ENCODE results near the gene AFAP1. TPM values are rescaled to one million over a fixed set of nuclear protein-coding genes. Genes with fewer than 3 reads are reported as not detected.

AFAP1 gene
- total RNA-seq, 1 donor from 2014 or later, result 31.9 TPM

DNA sequence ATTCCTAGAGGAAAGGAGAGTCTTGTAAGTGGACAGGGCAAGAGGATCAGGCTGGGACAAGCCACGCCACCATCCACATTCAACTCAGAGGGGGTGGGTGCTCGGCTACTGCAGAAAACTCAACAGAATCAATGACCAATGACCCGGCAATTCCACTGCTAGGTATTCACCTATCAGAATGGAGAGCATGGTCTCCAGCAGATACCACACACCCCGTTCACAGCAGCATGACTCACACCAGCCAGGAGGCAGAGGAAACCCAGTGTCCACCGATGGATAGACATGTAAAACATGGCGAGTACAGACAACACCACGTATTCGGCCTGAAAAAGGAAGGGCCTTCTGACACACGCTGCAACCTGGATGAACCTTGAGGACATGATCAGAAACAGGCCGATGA lies 175.9 kb downstream of the AFAP1 start:
- no peak for DNase-seq (ENCODE audit: low spot score, unreplicated experiment)
- Mint-ChIP-seq H3K9me3 (ENCODE audit: low read depth) (no peaks in the 10 kb centered on the region), H3K27ac (no peak overlapping the region), H3K27me3 (no peaks in the 10 kb centered on the region), H3K4me3 (ENCODE audit: low read depth) (no peak overlapping the region), H3K36me3 (ENCODE audit: insufficient read depth) (peaks cover 4% of the 10 kb centered on the region), H3K4me1 (ENCODE audit: low read depth) (no peaks in the 10 kb centered on the region)
- TF ChIP-seq, protein P1, sequence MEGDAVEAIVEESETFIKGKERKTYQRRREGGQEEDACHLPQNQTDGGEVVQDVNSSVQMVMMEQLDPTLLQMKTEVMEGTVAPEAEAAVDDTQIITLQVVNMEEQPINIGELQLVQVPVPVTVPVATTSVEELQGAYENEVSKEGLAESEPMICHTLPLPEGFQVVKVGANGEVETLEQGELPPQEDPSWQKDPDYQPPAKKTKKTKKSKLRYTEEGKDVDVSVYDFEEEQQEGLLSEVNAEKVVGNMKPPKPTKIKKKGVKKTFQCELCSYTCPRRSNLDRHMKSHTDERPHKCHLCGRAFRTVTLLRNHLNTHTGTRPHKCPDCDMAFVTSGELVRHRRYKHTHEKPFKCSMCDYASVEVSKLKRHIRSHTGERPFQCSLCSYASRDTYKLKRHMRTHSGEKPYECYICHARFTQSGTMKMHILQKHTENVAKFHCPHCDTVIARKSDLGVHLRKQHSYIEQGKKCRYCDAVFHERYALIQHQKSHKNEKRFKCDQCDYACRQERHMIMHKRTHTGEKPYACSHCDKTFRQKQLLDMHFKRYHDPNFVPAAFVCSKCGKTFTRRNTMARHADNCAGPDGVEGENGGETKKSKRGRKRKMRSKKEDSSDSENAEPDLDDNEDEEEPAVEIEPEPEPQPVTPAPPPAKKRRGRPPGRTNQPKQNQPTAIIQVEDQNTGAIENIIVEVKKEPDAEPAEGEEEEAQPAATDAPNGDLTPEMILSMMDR (IDR thresholded peaks at IDR 0.05; ENCODE audit: unreplicated experiment), result no peak

DNA sequence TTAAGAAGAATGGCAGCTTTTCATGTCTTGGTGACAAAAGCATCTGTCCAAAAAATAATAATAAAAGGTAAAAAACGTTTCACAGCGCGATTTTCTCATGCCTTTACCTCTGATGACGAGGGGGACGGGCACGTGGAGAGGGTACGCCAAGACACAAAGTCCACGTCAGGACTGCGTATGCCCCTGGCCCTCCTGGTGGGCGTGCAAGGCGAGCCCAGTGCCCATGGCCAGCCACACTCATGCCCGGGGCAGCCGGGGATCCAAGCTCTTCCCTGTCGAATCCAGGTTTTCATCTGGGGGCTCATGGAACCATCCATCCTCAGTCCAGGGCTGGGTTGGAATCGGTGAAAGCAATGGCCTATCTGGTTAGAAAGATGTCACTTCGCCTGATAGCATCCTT lies 176.6 kb downstream of the AFAP1 start:
- Mint-ChIP-seq H3K27ac (no peak overlapping the region), H3K4me3 (ENCODE audit: low read depth) (no peak overlapping the region), H3K4me1 (ENCODE audit: low read depth) (peaks cover 1% of the 10 kb centered on the region), H3K36me3 (ENCODE audit: insufficient read depth) (peaks cover 8% of the 10 kb centered on the region), H3K27me3 (no peaks in the 10 kb centered on the region), H3K9me3 (ENCODE audit: low read depth) (no peaks in the 10 kb centered on the region)
- DNase-seq (ENCODE audit: low spot score, unreplicated experiment), result no peak
- TF ChIP-seq, protein P1 (IDR thresholded peaks at IDR 0.05; ENCODE audit: unreplicated experiment), result no peak

DNA sequence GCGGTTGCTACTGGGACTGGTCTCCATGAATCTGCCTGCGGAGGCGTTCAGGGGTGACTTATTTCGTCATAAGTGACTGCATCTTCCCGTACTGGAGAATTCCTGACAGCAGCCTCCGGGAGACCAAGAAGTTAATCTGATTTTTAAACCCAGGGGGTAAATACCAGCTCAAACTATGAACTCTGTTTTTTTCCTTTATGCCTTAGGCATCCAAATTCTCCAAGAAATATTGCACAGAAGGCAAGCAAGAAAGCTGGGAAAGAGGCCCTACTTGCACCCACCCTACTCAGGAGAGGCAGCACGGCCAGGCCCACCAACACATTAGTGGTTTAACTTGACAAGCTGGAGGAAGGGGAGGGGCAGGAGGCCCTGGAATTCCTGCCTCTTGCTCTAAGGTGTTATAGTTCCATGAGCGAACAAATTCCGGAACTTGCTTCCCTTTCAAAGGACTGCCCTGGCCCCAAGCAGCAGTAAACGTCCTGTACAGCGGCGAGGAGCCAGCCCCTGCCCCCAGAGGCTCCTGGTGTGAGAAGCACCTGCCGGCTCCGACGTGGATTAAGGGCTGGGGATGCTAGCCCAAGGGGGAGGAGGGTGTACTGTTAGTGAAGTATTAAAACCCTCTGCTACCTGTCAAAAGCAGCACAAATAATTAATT lies 177.2 kb downstream of the AFAP1 start:
- H3K27ac Mint-ChIP-seq, result no peak overlapping the region
- H3K27me3 Mint-ChIP-seq, result no peaks in the 10 kb centered on the region
- TF ChIP-seq, protein P1 (IDR thresholded peaks at IDR 0.05; ENCODE audit: unreplicated experiment), result no peak
- H3K4me1 Mint-ChIP-seq (ENCODE audit: low read depth), result peaks cover 6% of the 10 kb centered on the region
- H3K36me3 Mint-ChIP-seq (ENCODE audit: insufficient read depth), result peaks cover 10% of the 10 kb centered on the region
- no peaks in the 10 kb centered on the region for H3K9me3 Mint-ChIP-seq (ENCODE audit: low read depth)
- no peak overlapping the region for H3K4me3 Mint-ChIP-seq (ENCODE audit: low read depth)
- DNase-seq (ENCODE audit: low spot score, unreplicated experiment), result no peak

DNA sequence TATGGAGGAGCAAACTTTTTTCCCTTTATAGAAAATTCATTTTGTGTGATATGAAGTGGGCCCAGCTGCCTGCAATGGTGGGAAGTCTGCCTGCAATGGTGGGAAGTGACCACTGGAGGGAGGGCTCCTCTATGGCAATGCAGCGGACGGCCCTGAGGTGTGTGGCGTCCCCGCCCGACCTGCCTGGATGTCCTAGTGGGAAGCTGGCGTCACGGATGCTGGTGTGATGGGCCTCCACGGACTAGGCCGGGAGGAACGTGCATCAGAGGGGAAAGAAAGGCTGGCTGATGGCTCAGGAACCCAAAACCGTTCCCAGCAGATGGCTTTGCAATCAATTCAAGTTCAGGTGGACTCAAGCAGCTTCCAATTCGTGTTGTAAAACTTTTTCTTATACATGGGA lies 177.9 kb downstream of the AFAP1 start:
- Mint-ChIP-seq H3K4me3 (ENCODE audit: low read depth) (no peak overlapping the region), H3K27ac (no peak overlapping the region), H3K9me3 (ENCODE audit: low read depth) (no peaks in the 10 kb centered on the region), H3K27me3 (no peaks in the 10 kb centered on the region), H3K4me1 (ENCODE audit: low read depth) (peaks cover 6% of the 10 kb centered on the region), H3K36me3 (ENCODE audit: insufficient read depth) (peaks cover 10% of the 10 kb centered on the region)
- DNase-seq (ENCODE audit: low spot score, unreplicated experiment), result peak; percentile 49
- TF ChIP-seq, protein P1 (IDR thresholded peaks at IDR 0.05; ENCODE audit: unreplicated experiment), result peak; percentile 78

DNA sequence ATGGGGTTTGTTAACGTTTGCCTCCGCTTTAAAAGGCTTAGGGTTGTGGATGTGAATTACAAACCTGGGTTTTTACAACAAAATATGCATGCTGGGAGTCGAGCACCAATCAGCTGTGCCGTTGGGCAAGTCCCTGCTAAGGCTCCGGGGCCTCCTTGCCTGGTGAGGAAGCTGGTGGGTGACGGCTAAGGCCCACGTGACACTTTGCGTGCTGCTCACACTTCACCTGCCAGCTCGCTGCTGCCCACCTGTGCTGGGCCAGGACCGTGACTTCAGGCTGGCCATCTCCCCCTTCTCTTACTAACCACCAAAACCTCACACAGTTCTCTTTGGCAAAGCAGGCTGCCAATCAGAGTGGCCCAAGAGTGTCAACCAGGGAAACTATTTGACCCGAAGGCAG lies 178.3 kb downstream of the AFAP1 start:
- H3K27me3 Mint-ChIP-seq, result no peaks in the 10 kb centered on the region
- DNase-seq (ENCODE audit: low spot score, unreplicated experiment), result no peak
- H3K27ac Mint-ChIP-seq, result no peak overlapping the region

More for the DNA sequence above, 178.3 kb downstream of the AFAP1 start:
- Mint-ChIP-seq H3K4me1 (ENCODE audit: low read depth) (peaks cover 6% of the 10 kb centered on the region), H3K4me3 (ENCODE audit: low read depth) (no peak overlapping the region), H3K36me3 (ENCODE audit: insufficient read depth) (peaks cover 10% of the 10 kb centered on the region), H3K9me3 (ENCODE audit: low read depth) (no peaks in the 10 kb centered on the region)
- TF ChIP-seq, protein P1 (IDR thresholded peaks at IDR 0.05; ENCODE audit: unreplicated experiment), result no peak
